ENCODE data around the gene NR4A2. TPM values are rescaled to one million over a fixed set of nuclear protein-coding genes. Genes with fewer than 3 reads are reported as not detected.

The NR4A2 gene
- total RNA-seq, 1 donor from 2014 or later = 21.9 TPM

- Mint-ChIP-seq H3K27ac (peak overlapping the region; percentile 97), H3K9me3 (no peaks in the 10 kb centered on the region), H3K4me3 (peak overlapping the region; percentile 91), H3K4me1 (ENCODE audit: low read depth) (peaks cover 77% of the 10 kb centered on the region), H3K27me3 (ENCODE audit: insufficient read depth) (peaks cover 8% of the 10 kb centered on the region), H3K36me3 (ENCODE audit: low read depth) (peaks cover 15% of the 10 kb centered on the region)
- DNase-seq (ENCODE audit: low spot score) = peak; percentile 70
- intact Hi-C loops (cut with micrococcal nuclease) = loop anchor here (1.0 to 10.0 kb wide), 9 partner anchors 8 to 1290 kb away; partner anchors contain the start of genes ACVR1C and GPD2
These were observed 2.3 kb upstream of the NR4A2 start for GRCh38 chr2:156334496-156335478.

- H3K9me3 Mint-ChIP-seq = no peaks in the 10 kb centered on the region
- H3K27me3 Mint-ChIP-seq (ENCODE audit: insufficient read depth) = peaks cover 11% of the 10 kb centered on the region
- H3K27ac Mint-ChIP-seq = peak overlapping the region; percentile 97
- no peak for DNase-seq (ENCODE audit: low spot score)
- H3K36me3 Mint-ChIP-seq (ENCODE audit: low read depth) = peaks cover 18% of the 10 kb centered on the region
- intact Hi-C loops (cut with micrococcal nuclease) = loop anchor here (1.0 to 10.0 kb wide), 7 partner anchors 8 to 1291 kb away; partner anchors contain the start of gene ACVR1C
- H3K4me3 Mint-ChIP-seq = peak overlapping the region; percentile 91
- H3K4me1 Mint-ChIP-seq (ENCODE audit: low read depth) = peaks cover 74% of the 10 kb centered on the region
These were observed 1.5 kb upstream of the NR4A2 start for GRCh38 chr2:156333951-156334495.

GRCh38 chr2:156333274-156333950, 891 bp upstream of the NR4A2 start:
- Mint-ChIP-seq H3K4me3 (peak overlapping the region; percentile 91), H3K27me3 (ENCODE audit: insufficient read depth) (peaks cover 11% of the 10 kb centered on the region), H3K9me3 (no peaks in the 10 kb centered on the region), H3K36me3 (ENCODE audit: low read depth) (peaks cover 23% of the 10 kb centered on the region), H3K4me1 (ENCODE audit: low read depth) (peaks cover 72% of the 10 kb centered on the region), H3K27ac (peak overlapping the region; percentile 97)
- DNase-seq (ENCODE audit: low spot score) = peak; percentile 28
- intact Hi-C loops (cut with micrococcal nuclease) = loop anchor here (2.0 to 10.0 kb wide), 4 partner anchors 956 to 1291 kb away; partner anchors contain the start of gene ACVR1C

GRCh38 chr2:156332284-156332533, 312 bp downstream of the NR4A2 start:
- intact Hi-C loops (cut with micrococcal nuclease) = loop anchor here (1.0 to 10.0 kb wide), 8 partner anchors 10 to 1293 kb away; partner anchors contain the start of gene ACVR1C
- peaks cover 15% of the 10 kb centered on the region for H3K27me3 Mint-ChIP-seq (ENCODE audit: insufficient read depth)
- peak overlapping the region; percentile 97 for H3K27ac Mint-ChIP-seq
- H3K4me3 Mint-ChIP-seq = peak overlapping the region; percentile 91
- H3K9me3 Mint-ChIP-seq = no peaks in the 10 kb centered on the region
- DNase-seq (ENCODE audit: low spot score) = no peak
- H3K36me3 Mint-ChIP-seq (ENCODE audit: low read depth) = peaks cover 34% of the 10 kb centered on the region
- peaks cover 74% of the 10 kb centered on the region for H3K4me1 Mint-ChIP-seq (ENCODE audit: low read depth)

- no peaks in the 10 kb centered on the region for H3K9me3 Mint-ChIP-seq
- peak overlapping the region; percentile 97 for H3K27ac Mint-ChIP-seq
- peaks cover 15% of the 10 kb centered on the region for H3K27me3 Mint-ChIP-seq (ENCODE audit: insufficient read depth)
- H3K36me3 Mint-ChIP-seq (ENCODE audit: low read depth) = peaks cover 38% of the 10 kb centered on the region
- peak overlapping the region; percentile 91 for H3K4me3 Mint-ChIP-seq
- DNase-seq (ENCODE audit: low spot score) = peak; percentile 23
- intact Hi-C loops (cut with micrococcal nuclease) = loop anchor here (1.0 to 10.0 kb wide), 8 partner anchors 9 to 1293 kb away; partner anchors contain the start of gene ACVR1C
- peaks cover 74% of the 10 kb centered on the region for H3K4me1 Mint-ChIP-seq (ENCODE audit: low read depth)
These were observed 793 bp downstream of the NR4A2 start for GRCh38 chr2:156331572-156332283.

GRCh38 chr2:156329927-156330726, 2.4 kb downstream of the NR4A2 start:
- no peak overlapping the region for H3K27ac Mint-ChIP-seq
- no peak for DNase-seq (ENCODE audit: low spot score)
- H3K9me3 Mint-ChIP-seq = no peaks in the 10 kb centered on the region
- peaks cover 61% of the 10 kb centered on the region for H3K4me1 Mint-ChIP-seq (ENCODE audit: low read depth)
- peak overlapping the region; percentile 91 for H3K4me3 Mint-ChIP-seq
- H3K27me3 Mint-ChIP-seq (ENCODE audit: insufficient read depth) = peaks cover 24% of the 10 kb centered on the region
- peaks cover 53% of the 10 kb centered on the region for H3K36me3 Mint-ChIP-seq (ENCODE audit: low read depth)
- intact Hi-C loops (cut with micrococcal nuclease) = loop anchor here (5.0 to 10.0 kb wide), 3 partner anchors 953 to 1295 kb away; partner anchors contain the start of gene ACVR1C

GRCh38 chr2:156329031-156329926, 3.2 kb downstream of the NR4A2 start:
- peak overlapping the region; percentile 91 for H3K4me3 Mint-ChIP-seq
- H3K36me3 Mint-ChIP-seq (ENCODE audit: low read depth) = peaks cover 55% of the 10 kb centered on the region
- no peak for DNase-seq (ENCODE audit: low spot score)

GRCh38 chr2:156327835-156328695, 4.5 kb downstream of the NR4A2 start:
- H3K9me3 Mint-ChIP-seq = no peaks in the 10 kb centered on the region
- H3K27ac Mint-ChIP-seq = no peak overlapping the region
- no peak for DNase-seq (ENCODE audit: low spot score)
- H3K36me3 Mint-ChIP-seq (ENCODE audit: low read depth) = peaks cover 66% of the 10 kb centered on the region
- peaks cover 46% of the 10 kb centered on the region for H3K4me1 Mint-ChIP-seq (ENCODE audit: low read depth)
- peak overlapping the region; percentile 24 for H3K4me3 Mint-ChIP-seq
- H3K27me3 Mint-ChIP-seq (ENCODE audit: insufficient read depth) = peaks cover 32% of the 10 kb centered on the region
- intact Hi-C loops (cut with micrococcal nuclease) = no loop called here

More at GRCh38 chr2:156329031-156329926, 3.2 kb downstream of the NR4A2 start:
- Mint-ChIP-seq H3K27me3 (ENCODE audit: insufficient read depth) (peaks cover 23% of the 10 kb centered on the region), H3K4me1 (ENCODE audit: low read depth) (peaks cover 53% of the 10 kb centered on the region), H3K9me3 (no peaks in the 10 kb centered on the region), H3K27ac (no peak overlapping the region)
- intact Hi-C loops (cut with micrococcal nuclease) = no loop called here

GRCh38 chr2:156326526-156327095, 5.9 kb downstream of the NR4A2 start:
- Mint-ChIP-seq H3K27ac (no peak overlapping the region), H3K4me3 (peak overlapping the region; percentile 7), H3K27me3 (ENCODE audit: insufficient read depth) (peaks cover 46% of the 10 kb centered on the region), H3K4me1 (ENCODE audit: low read depth) (peaks cover 51% of the 10 kb centered on the region), H3K36me3 (ENCODE audit: low read depth) (peaks cover 76% of the 10 kb centered on the region), H3K9me3 (no peaks in the 10 kb centered on the region)
- intact Hi-C loops (cut with micrococcal nuclease) = no loop called here
- DNase-seq (ENCODE audit: low spot score) = no peak
